NCI-H446 treated with DMSO at 0.1 percent for 48 hours (cell line): ENCODE measurements around the gene TCTA.
"Not testable (repeated sequence)": the region's sequence is repeated elsewhere in the genome, so short reads cannot be mapped to it uniquely, and the experiment has no call there.

ENCODE experiments used
- DNase-seq: peaks from one replicate; lab custom pipeline; 2025; lab: John Stamatoyannopoulos, UW

TCTA gene, protein sequence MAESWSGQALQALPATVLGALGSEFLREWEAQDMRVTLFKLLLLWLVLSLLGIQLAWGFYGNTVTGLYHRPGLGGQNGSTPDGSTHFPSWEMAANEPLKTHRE

DNA sequence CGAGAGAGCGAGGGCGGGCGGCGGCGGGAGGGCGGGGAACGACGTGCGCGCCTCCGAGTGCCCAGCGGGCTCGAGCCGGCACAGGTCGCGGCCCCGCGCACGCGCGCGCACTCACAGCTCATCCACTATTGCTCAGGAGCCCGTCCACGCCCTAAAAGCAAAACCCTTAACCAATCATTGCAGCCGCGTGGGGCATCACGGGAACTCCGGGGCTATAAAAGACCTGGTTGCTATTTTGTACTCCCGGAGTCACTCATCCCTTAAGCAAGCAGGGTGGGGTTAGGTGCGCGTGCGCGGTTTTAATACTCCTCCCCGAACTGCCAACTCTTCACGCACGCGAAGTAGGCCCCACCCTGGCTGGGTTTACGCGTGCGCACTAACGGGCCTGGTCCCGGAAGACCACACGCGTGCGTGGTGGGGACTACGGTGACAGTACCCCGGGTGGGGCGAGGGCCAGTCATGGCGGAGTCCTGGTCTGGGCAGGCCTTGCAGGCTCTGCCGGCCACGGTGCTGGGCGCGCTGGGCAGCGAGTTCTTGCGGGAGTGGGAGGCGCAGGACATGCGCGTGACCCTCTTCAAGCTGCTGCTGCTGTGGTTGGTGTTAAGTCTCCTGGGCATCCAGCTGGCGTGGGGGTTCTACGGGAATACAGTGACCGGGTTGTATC, at the start of gene TCTA, which contains the start of gene RHOA:
Gene TCTA (plus strand): TSS at position 456 of the 664 bp plus-strand sequence. CDS start 4 bp downstream, at position 460.
Gene RHOA (minus strand): TSS at position 9 of the 664 bp plus-strand sequence. CDS start 36,387 bp downstream, outside the sequence.
- DNase-seq = peak; percentile 98

DNA sequence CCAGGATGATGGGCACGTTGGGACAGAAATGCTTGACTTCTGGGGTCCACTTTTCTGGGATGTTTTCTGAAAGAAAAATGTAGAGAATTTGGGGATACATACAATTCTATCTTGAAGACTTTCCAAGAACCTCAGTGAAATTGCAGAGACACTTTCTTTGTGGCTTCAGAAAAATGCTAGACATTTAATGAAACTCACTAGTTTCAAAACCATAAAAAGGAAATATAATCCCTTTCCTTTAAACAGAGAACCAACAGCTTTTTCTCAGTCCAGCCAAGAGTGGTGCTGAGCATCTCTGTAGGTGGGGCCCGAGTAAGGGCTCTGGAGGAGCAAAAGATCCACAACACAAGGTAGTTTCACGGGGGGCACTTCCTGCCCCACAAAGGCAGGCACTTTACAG, 49.7 kb upstream of the TCTA start:
- no peak for DNase-seq

DNA sequence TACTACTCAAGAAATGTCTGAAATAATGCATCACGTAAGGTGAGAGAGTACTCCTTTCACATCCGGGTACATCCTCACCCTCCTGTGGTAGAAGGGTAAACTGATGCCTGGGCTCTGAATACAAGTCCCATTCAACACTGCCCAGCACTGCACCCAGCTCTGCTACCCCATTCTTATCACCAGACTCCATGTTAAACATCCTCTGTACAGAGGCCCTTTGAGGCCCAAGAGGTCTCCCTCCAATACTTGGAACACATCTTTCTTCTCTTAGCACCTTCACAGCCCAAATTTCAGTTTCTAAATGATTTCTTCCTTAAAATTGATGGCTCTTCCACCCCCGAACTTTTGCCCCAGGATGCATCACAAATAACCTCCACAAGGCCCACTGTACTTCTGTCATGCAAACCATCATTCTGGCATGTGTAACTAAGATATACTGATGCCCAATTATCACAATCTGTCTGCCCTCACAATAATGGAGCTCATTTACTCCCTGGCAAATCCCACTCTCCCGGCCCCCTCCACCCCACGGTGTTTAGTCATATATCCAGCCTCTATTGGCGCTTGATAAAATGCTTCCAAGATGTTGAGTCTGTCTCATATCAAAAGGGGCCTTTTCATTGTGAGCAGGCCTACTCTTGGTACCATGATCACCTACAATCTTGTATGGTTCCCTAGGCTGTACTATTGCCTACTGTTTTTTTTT, 41.5 kb upstream of the TCTA start:
- DNase-seq = no peak

DNA sequence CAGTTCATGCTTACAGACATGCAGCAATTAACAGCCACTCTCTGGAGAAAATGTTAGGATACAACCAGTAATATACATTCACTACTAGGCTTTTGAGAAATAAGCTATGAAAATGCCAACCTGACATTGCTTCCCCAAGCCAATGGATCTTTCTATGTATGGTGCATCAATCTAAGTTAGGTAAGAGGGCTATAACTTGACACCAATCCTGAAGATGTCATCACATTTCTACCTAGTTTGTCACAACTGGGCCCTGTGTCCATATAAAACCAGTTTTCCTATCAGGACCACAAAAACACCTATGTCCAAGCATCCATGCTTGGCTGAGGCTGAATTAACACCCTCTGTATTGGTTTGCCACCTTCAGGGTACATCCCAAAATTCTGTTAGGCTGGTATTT, 40.3 kb upstream of the TCTA start:
- no peak for DNase-seq

DNA sequence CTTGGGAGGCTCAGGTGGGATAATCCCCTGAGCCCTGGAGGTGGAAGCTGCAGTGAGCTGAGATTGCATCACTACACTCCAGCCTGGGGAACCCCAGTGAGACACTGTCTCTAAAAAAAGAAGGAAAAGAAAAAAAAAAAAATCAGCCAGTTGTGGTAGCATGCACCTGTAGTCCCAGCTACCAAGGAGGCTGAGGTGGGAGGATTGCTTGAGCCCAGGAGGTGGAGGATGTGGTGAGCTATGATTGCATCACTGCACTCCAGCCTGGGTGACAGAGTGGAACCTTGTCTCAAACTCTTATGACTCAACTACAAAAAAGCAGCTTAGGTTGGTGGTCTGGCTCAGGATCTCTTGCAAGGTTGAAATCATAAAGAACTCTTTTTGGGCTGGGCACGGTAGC, 34.7 kb upstream of the TCTA start:
- DNase-seq = no peak

DNA sequence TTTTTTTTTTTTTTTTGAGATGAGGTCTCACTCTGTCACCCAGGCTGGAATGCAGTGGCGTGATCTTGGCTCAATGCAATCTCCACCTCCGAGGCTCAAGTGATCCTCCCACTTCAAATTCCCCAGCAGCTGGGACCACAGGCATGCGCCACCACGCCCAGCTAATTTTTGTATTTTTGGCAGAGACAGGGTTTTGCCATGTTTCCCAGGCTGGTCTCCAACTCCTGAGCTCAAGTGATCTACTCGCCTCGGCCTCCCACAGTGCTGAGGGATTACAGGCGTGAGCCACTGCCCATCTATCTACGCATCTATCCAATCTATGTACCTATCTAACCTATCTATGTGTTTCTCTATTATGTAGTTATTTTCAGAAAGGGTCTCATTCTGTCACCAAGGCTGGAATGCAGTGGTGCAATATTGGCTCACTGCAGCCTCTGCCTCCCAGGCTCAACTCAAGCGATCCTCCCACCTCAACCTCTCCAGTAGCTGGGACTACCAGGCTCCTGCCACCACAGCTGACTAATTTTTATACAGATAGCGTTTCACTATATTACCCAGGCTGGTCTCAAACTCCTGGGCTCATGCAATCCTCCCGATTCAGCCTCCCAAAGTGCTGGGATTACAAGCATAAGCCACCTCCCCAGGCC, 33.9 kb upstream of the TCTA start:
- no peak for DNase-seq

DNA sequence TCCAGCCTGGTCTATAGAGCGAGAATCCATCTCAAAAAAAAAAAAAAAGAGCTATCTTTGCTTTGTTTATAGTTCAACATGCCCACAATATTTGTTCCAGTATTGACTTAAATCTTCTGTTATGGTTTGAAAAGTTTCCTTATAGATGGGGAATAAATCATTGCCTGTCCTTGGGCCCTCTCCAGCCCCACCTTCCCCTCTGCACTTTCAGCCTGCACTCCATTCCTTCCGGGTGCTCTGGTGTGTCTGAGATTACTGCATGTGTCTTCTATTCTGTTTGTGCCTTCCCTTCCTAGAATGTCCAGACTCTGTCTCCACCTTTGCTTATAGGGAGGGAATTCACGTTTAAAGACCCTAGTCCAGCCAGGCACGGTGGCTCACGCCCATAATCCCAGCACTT, 28.8 kb upstream of the TCTA start:
- DNase-seq = no peak

DNA sequence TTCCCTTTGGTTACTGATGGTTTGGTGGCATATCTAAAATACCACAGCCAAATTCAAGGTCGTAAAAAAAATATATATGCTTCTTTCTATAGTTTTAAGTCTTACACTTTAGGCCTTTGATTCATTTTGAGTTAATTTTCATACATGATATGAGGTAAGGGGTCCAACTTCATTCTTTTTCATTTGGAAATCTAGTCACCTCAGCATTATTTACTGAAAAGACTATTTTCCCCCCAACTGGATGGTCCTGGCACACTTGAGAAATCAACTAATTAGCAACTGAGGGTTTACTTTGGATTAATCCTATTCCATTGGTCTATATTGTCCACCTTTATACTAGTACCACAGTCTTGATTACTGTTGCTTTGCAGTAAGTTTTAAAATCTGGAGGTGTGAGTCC, 26.6 kb upstream of the TCTA start:
- DNase-seq = no peak

DNA sequence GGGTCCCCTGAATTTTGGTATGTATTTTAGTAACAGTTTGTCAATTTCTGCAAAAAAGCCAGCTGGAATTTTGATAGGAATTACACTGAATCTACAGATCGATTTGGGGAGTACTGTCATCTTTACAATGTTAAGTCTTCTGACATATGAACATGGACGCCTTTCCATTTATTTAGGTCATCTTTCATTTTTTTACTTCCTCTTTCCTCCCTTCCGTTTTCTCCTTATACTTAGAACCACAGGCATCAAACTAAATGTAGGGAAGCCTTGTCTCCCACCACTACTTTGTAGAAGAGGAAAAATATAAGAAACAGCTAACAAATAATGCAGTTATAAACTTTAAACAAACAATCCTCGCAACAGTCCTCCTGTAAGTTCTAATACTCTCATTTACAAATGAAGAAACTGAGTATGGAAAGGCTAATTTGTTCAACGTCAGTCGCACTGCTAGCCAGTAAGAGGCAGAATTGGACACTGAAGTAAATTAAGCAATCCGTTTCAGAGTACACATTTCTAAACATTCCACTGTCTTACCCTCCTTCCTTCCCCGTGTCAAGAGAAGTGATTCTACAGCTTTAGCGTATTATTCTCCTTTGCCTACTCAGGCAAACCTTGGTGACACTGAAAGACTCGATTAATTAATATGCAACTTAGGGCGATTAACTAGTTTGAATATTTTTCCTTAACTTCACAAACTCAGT, 26.0 kb upstream of the TCTA start:
- DNase-seq = no peak

DNA sequence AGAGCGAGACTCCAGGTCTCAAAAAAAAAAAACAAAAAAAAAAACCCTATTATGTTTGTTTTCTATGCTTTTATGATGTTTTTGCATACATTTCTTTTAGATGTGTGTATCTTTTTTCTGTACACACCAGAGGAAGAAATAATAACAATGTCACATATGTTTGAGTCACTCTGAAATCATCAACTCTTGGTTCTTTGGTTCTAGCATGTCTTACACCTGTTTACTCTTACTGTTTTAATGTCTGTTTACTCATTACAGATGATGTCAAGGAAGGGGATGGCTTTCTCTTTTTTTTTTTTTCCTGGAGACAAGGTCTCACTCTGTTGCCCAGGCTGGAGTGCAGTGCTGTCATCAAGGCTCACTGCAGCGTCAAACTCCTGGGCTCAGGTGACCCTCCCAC, 24.5 kb upstream of the TCTA start:
- DNase-seq = no peak

DNA sequence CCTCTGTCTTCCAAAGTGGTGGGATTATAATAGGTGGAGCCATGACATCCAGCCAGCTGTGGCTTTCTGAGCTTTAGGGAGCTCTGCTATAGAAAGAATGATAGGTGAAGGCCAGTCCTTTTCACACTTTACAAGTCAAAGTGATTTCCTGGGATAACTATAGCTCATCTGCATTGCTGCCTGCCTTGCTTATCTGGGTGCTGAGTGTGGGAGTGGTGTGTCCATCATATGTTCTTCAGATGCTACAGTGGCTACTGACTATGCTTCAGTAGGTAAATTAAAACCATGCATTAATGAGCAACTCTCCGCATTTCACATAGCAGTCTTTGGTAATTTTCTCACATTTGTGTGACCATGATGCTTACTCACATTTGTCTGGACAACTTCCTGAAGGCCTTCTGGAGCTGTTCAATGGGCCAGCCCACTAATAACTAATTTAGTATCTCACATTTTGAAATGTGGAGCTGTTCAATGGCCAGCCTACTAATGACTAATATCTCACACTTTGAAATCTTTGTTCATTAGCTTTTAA, 23.9 kb upstream of the TCTA start:
- no peak for DNase-seq

DNA sequence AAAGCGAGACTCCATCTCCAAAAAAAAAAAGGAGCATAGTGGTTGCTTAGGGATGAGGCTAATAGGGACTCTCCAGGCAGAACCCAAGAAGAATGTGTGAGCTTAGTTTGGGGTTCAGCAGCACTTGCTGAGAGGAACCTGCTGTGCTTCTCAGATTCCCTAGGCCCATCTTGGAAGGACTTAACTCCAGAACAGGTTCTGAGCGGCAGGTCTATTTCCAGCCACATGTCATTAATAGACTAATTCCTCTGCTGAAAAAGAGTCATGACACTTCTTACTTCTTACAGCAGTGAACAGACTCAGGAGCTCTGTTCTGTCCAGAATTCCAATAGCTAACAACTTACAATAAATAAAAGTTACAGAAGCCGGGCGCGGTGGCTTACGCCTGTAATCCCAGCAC, 22.9 kb upstream of the TCTA start:
- no peak for DNase-seq

DNA sequence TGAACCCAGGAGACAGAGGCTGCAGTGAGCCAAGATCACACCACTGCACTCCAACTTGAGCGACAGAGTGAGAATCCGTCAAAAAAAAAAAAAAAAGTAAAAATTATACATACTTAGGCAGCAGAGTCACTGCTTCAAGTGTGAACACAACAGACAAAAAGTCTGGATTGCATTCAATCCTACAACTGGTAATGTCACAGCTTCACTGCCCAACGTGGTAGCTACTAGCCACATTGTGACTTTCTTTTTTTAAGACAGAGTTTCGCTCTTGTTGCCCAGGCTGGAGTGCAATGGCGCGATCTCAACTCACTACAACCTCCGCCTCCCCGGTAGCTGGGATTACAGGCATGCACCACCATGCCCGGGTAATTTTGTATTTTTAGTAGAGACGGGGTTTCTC, 20.9 kb upstream of the TCTA start:
- DNase-seq = not testable (repeated sequence)

DNA sequence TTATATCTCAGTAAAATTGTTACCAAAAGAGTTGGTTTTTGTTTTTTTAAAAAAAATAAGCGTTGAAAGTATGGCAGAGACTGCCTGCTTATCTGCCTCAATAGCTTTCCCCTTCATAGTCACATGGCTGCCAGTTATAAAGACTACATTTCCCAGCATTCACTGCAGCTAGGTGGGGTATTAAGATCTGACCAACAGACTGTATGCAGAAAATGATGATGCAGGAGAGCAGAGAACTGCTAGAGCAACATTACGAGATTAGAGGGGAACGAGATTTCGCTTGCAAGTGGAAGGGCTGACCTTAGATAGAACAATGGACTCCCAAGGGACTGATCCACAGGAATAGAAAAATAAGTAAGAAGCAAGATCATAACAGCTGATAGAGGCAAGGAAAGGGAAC, 14.8 kb upstream of the TCTA start:
- DNase-seq = no peak

DNA sequence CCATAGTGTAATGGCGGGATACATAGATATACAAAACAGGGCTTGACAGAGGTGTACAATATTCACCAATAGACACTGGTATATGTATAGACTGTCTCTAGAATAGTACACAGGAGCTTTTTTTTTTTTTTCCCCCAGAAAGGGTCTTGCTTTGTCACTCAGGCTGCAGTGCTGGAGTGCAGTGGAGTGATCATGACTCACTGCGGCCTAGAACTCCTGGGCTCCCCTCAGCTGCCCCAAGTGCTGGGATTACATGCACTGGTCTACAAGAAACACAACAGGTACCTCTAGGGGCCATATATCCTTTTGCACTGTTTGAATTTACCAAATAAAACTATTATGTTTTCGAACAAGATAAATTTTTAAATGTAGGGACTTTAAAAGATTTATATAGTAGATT, 12.8 kb upstream of the TCTA start:
- no peak for DNase-seq

DNA sequence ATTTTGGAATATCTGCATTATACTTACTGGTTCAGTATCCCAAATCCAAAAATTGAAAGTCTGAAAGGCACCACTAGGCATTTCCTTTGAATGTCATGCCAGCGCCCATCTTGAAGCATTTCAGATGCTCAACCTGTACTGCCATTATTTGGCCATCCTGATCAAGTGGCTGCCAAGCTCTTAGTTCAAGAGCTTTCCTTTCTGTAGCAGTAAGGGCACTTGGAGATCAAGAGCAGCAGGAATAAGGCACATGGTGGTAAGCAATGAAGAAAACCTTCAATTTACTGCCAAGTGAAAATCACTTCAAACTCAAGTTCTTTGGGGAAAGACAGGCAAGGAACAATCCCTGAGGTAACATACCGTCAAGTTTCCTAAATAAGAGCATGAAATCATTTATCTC, 10.5 kb upstream of the TCTA start:
- DNase-seq = no peak

DNA sequence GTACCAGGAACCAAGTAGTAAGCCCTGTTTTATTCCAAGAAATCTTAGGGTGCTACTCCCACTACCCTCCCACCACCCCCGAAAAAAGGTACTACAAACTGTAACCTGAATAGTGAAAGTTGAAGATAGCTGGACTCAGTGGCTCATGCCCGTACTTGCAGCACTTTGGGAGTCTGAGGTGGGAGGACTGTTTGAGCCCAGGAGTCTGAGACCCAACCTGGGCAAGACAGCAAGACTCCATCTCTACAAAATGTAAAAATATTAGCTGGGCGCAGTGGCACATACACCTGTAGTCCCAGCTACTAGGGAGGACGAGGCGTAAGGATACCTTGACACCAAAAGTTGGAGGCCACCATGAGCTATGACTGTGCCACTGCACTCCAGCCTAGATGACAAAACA, 8.3 kb upstream of the TCTA start:
- DNase-seq = no peak

DNA sequence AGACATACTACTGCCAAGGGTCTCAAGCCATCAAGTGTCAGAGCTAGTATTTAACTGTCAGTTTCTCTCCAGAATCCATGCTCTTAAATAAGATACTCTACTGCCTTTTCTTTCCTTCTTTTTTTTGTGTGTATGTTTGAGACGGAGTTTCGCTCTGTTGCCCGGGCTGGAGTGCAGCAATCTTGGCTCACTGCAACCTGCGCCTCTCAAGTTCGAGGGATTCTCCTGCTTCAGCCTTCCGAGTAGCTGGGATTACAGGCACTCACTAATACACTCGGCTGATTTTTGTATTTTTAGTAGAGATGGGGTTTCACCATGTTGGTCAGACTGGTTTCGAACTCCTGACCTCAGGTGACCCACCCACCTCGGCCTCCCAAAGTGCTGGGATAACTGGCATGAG, 6.7 kb upstream of the TCTA start:
- not testable (repeated sequence) for DNase-seq

DNA sequence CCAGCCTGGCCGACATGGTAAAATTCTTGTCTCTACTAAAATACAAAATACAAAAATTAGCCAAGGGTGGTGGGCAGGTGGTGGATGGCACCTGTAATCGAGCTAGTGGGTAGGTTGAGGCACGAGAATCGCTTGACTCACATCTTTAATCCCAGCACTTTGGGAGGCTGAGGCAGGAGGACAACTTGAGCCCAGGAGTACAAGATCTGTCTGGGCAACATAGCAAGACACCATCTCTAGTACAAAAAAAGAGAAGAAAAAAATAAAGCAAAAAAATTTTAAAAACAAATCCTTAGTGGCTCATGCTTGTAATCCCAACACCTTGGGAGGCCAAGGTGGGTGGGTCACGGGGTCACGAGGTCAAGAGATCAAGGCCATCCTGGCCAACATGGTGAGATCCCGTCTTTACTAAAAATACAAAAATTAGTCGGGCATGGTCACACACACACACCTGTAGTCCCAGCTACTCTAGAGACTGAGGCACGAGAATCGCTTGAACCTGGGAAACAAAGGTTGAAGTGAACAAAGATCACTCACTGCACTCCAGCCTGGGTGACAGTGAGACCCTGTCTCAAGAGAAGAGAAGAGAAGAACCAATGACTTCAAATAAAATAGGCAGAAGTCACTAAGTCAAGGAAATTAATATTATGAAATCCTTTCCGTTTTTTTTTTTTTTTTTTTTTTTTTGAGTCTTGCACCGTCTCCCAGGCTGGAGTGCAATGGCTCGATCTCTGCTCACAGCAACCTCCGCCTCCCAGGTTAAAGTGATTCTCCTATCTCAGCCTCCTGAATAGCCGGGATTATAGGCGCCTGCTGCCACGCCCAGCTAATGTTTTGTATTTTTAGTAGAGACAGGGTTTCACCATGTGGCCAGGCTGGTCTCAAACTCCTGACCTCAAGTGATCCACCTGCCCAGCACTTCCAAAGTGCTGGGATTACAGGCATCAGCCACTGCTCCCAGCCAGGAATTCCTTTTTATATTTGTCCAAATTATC, 5.4 kb upstream of the TCTA start:
- DNase-seq = no peak

DNA sequence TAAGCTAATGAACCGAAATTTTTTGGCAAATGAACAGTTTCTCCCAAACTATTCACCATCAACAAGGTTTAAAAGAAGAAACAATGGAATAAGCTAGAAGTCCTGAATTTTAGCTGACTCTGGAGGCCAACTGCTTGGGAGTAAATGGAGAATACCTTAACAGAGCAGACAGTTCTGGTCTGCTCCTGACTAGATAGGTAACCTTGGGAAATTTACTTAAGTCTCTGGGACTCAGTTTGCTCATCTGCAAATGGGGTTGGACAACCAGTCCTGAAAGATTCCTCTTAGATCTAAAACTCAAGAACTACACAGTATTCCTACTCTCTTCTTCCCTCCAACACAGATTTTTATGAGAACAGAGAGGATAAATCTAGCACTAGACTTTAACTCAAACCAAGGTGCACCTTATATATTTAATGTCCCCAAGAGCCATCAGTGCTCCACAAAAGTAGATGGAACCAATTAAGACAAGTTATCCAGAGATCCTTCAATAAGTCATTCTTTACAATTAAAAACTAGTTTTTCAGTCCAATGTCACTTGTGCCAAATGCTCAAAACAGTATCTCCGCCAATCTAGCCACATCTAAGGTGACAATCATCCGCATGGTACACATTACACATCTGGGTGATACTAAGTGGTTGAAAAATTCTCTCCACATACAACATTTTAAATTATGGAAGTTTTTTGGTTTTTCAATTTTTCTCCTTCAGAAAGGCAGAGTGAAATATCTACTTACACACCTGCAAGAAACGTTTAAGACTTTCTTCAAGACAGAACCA, 2.0 kb upstream of the TCTA start:
- no peak for DNase-seq
